Ovary (tissue), 9 donors: ENCODE measurements around the gene AGPAT4. TPM values are rescaled to one million over a fixed set of nuclear protein-coding genes. Genes with fewer than 3 reads are reported as not detected.

Experiments used
- DNase-seq, 5 donors: peaks; one replicate each; pipeline ENCODE4 v3.0.0-alpha.2; 2019 to 2020
- H3K27ac ChIP-seq, 2 donors: fragments of 200-600 bp; one replicate each; pipeline versions ENCODE4 v1.5.1 to v1.8.0; 2019 to 2022
- H3K27me3 ChIP-seq: fragments of 200-600 bp; one replicate; pipeline ENCODE4 v1.8.0; 2022
- H3K36me3 ChIP-seq: fragments of 200-600 bp; sonication (generic); one replicate; pipeline ENCODE4 v1.5.1; 2019
- H3K4me1 ChIP-seq: one replicate; pipeline ENCODE4 v1.8.1; 2013; ENCODE audit warnings: mild to moderate bottlenecking, moderate library complexity; ENCODE audit not compliant: insufficient read depth
- H3K4me3 ChIP-seq: fragments of 200-600 bp; sonication (generic); one replicate; pipeline ENCODE4 v1.5.1; 2017
- H3K9me3 ChIP-seq, 2 donors: fragments of 200-600 bp in 1 of 2; sonication (generic) in 1 of 2; one replicate each; pipeline versions ENCODE4 v1.5.1 to v1.8.1; 2013 to 2019; ENCODE audit warnings: mild to moderate bottlenecking in 1 of 2, moderate library complexity in 1 of 2
- EP300 ChIP-seq: sonication (generic); formaldehyde crosslinking; IDR thresholded peaks from one replicate; pipeline ENCODE4 v1.6.1; 2017; ENCODE audit warnings: antibody characterized with exemption
- POLR2A ChIP-seq: fragments of 450-650 bp; IDR thresholded peaks from one replicate; pipeline ENCODE4 v1.6.1; 2017; ENCODE audit warnings: antibody characterized with exemption, mild to moderate bottlenecking, moderate library complexity
- WGBS, 3 donors: extraction: QIAGEN DNeasy Blood & Tissue Kit in 1 of 3; methylation state at CpG; one replicate each; pipeline versions ENCODE4 v1.1.5 to v1.1.7; 2013 to 2017; 5-methylcytosine and 5-hydroxymethylcytosine counted together
- intact Hi-C, 4 donors: fragments of 100-400 bp; cut with DNase I; formaldehyde crosslinking; loops; one replicate each; pipeline versions ENCODE4 v1.11.0 to v1.15.1; 2022 to 2023
- polyA plus RNA-seq, 2 donors: library from polyadenylated mRNA; stranded (reverse); fragments of 200-250 nt in 1 of 2; fragments of 350-450 nt in 1 of 2; fragmentation: Illumina TruSeq in 1 of 2; extraction: RNeasy Lipid Tissue Mini Kit (QIAGEN cat#74804) in 1 of 2; gene quantifications; one replicate each; pipeline ENCODE4 v1.2.3, GENCODE V29; 2013 to 2014
- total RNA-seq, 7 donors: library from RNA; depleted of rRNA in 2 of 7; stranded (reverse); fragments of >200 nt in 2 of 7; fragmentation: NEBNext Ultra II Directional in 3 of 7; extraction: Animal tissue kit (Norgen Biotek cat#: 25700) in 3 of 7; gene quantifications; one replicate each; pipeline versions ENCODE4 v1.1.0 to v1.2.4, GENCODE V29; 2016 to 2023
- TF ChIP-seq, protein P1 (sequence below), 3 donors: fragments of 450-650 bp in 2 of 3; fragments of 200-600 bp in 1 of 3; IDR thresholded peaks; one replicate each; pipeline versions ENCODE4 v1.5.1 to v1.8.0; 2016 to 2022; ENCODE audit warnings: antibody characterized with exemption in 3 of 3, mild to moderate bottlenecking in 1 of 3
- donor health status: DM: no; HTN: no; CAD: no; lungs with moderate emphysema.
- donor health status: DM: no; HTN: no; CAD: no.
- donor health status: Bipolar disorder and iron deficiency.
- donor health status: DM: yes; HTN: yes; CAD: no.
- donor health status: DM: no; HTN: no; CAD: no.
- donor health status: DM: yes; HTN: yes; CAD: no.

Gene AGPAT4
- total and polyA plus RNA-seq, 9 donors = 4.4 to 13.7 (median 8.9) TPM

DNA sequence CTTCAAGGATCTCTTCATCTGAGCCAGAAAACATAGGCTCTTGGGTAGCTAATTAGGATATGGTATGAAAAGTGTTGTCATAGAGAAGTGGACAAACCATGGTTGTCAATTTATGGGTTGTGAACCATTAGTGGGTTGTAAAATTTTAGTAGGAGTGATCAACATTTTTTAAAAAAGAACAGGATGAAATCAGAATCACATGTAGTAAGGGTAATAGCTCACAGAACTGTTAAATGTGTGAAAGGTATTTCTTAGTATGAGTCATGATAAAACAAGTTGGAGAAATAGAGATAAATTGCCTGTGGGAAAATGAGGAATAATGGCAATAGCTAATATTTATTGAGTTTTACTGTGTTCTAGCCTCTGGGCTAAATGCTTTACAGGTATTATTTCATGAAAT lies 168.9 kb downstream of the AGPAT4 start:
- no peak overlapping the region for H3K27ac ChIP-seq
- H3K9me3 ChIP-seq = no peaks in the 10 kb centered on the region
- no peaks in the 10 kb centered on the region for H3K36me3 ChIP-seq
- H3K4me1 ChIP-seq = no peaks in the 10 kb centered on the region
- H3K4me3 ChIP-seq = no peak overlapping the region
- intact Hi-C loops = loop anchor here in 3 of 4 donors (5.0 to 10.0 kb wide), 2 partner anchors 267 to 270 kb away; no protein-coding TSS in a partner anchor
- H3K27me3 ChIP-seq = no peaks in the 10 kb centered on the region
- no peak for DNase-seq
- TF ChIP-seq POLR2A = no peak
- TF ChIP-seq, protein P1, sequence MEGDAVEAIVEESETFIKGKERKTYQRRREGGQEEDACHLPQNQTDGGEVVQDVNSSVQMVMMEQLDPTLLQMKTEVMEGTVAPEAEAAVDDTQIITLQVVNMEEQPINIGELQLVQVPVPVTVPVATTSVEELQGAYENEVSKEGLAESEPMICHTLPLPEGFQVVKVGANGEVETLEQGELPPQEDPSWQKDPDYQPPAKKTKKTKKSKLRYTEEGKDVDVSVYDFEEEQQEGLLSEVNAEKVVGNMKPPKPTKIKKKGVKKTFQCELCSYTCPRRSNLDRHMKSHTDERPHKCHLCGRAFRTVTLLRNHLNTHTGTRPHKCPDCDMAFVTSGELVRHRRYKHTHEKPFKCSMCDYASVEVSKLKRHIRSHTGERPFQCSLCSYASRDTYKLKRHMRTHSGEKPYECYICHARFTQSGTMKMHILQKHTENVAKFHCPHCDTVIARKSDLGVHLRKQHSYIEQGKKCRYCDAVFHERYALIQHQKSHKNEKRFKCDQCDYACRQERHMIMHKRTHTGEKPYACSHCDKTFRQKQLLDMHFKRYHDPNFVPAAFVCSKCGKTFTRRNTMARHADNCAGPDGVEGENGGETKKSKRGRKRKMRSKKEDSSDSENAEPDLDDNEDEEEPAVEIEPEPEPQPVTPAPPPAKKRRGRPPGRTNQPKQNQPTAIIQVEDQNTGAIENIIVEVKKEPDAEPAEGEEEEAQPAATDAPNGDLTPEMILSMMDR (IDR thresholded peaks at IDR 0.05) = no peak
- no peak for TF ChIP-seq EP300

DNA sequence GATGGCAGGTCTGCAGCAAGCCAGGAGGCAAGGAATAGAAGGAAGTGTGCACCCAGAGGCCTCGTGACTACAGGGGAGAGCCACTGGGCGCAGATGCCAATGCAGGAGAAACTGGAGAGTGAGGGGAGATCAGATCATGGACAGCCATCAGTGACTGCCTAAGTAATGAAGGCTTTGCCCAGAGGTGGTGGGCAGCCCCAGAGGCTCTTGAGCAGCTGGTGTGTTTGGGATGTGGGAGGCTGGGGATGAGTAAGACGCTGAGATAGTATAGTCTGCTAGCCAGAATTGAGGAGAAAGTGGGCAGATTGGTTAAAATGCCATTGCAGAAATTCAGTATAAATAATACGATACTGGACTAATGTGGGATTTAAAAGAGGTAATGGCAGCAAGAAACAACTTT lies 170.4 kb downstream of the AGPAT4 start:
- TF ChIP-seq POLR2A (no peak), EP300 (no peak)
- TF ChIP-seq, protein P1 (IDR thresholded peaks at IDR 0.05) = no peak
- intact Hi-C loops = loop anchor here in 3 of 4 donors (5.0 to 10.0 kb wide), 2 partner anchors 269 to 271 kb away; no protein-coding TSS in a partner anchor
- WGBS, 3 donors = 79 to 86% (median 86%) methylated on average over 4 of the region's 4 CpGs
- DNase-seq = no peak
- no peaks in the 10 kb centered on the region for H3K9me3 ChIP-seq
- no peak overlapping the region for H3K4me3 ChIP-seq
- H3K4me1 ChIP-seq = no peaks in the 10 kb centered on the region
- no peaks in the 10 kb centered on the region for H3K27me3 ChIP-seq
- H3K27ac ChIP-seq = no peak overlapping the region
- no peaks in the 10 kb centered on the region for H3K36me3 ChIP-seq

DNA sequence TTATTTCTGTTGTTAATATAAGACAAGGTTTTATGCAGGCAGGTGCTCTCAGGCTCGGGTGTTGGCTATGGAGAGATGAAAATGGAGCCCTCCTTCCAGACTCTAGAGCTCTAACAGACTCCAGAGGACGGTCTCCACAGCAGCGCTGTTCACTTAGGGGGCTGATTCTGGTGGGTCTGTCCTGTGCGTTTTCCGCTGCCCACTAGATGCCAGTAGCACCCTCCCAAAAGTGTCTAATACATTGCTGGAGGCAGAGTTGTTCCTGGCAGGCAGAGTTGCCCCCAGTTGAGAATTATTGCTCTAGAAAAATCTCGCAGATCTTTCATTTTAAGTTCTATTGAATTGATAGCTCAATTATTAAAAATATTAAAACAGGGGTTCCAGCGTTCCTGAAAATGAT lies 172.3 kb downstream of the AGPAT4 start:
- Histone ChIP-seq H3K27ac (no peak overlapping the region), H3K27me3 (no peaks in the 10 kb centered on the region), H3K4me3 (no peak overlapping the region), H3K4me1 (no peaks in the 10 kb centered on the region), H3K9me3 (no peaks in the 10 kb centered on the region), H3K36me3 (no peaks in the 10 kb centered on the region)
- WGBS, 3 donors = 77 to 81% (median 78%) methylated on average over 7 of the region's 7 CpGs
- DNase-seq = no peak
- TF ChIP-seq, protein P1 (IDR thresholded peaks at IDR 0.05) = no peak
- TF ChIP-seq POLR2A (no peak), EP300 (no peak)
- intact Hi-C loops = loop anchor here in 3 of 4 donors (5.0 to 10.0 kb wide), 2 partner anchors 271 to 273 kb away; no protein-coding TSS in a partner anchor

DNA sequence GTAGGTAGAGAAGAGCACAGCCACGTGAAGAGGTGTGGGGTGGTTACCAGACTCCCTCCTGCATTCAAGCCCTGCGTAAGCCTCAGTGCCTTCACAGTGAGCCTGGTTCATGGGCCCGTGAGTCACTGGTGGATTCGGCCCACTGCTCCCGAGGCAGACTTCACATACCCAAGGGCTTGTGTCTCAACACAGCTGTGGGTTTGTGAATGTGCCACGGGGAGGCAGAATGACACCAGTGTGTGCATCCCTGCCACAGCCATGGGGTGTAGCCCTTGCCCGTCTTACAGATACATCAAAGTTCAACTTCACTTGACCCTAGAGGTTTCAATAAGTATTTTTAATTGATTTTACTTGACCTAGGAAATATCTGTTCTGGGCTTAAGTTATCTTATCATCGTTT lies 173.8 kb downstream of the AGPAT4 start:
- TF ChIP-seq, protein P1 (IDR thresholded peaks at IDR 0.05) = no peak
- no peak for TF ChIP-seq POLR2A
- TF ChIP-seq EP300 = no peak
- Histone ChIP-seq H3K36me3 (no peaks in the 10 kb centered on the region), H3K4me1 (no peaks in the 10 kb centered on the region), H3K9me3 (no peaks in the 10 kb centered on the region), H3K4me3 (no peak overlapping the region), H3K27me3 (no peaks in the 10 kb centered on the region), H3K27ac (no peak overlapping the region)
- DNase-seq = no peak
- intact Hi-C loops = loop anchor here in 3 of 4 donors (5.0 to 10.0 kb wide), 2 partner anchors 272 to 275 kb away; no protein-coding TSS in a partner anchor
- 73 to 85% (median 84%) methylated on average over 8 of the region's 8 CpGs for WGBS, 3 donors
